HL-60 (cell line): ENCODE measurements around the gene LY6G5C.

Source experiments
- DNase-seq, 2 experiments: peaks; one replicate each; pipeline ENCODE4 v3.0.0-alpha.2; 2010 to 2020; ENCODE audit warnings: low read depth in 1 of 2, low spot score in 1 of 2
- H3K27ac ChIP-seq: fragments of 250-450 bp; sonication (Bioruptor Pico); replicated peaks from 2 replicates; pipeline ENCODE4 v1.5.1; 2020; ENCODE audit warnings: mild to moderate bottlenecking, moderate library complexity
- H3K27me3 ChIP-seq: fragments of 250-450 bp; sonication (Bioruptor Pico); 2 replicates; pipeline ENCODE4 v1.5.1; 2021; ENCODE audit warnings: mild to moderate bottlenecking, moderate library complexity; ENCODE audit not compliant: insufficient read depth, poor library complexity, severe bottlenecking
- H3K4me3 ChIP-seq: replicated peaks from 2 replicates; pipeline ENCODE4 v1.5.1; 2011; ENCODE audit warnings: mild to moderate bottlenecking, control low read depth, low read length; ENCODE audit not compliant: insufficient read depth
- CTCF ChIP-seq: IDR thresholded peaks from one replicate; pipeline ENCODE4 v1.5.1; 2011; ENCODE audit warnings: low read length, control low read depth, inconsistent platforms; ENCODE audit not compliant: insufficient read depth
- GABPA ChIP-seq: IDR thresholded peaks from 2 replicates; pipeline ENCODE4 v1.6.1; 2012; ENCODE audit warnings: low read depth
- POLR2AphosphoS5 ChIP-seq: IDR thresholded peaks from 2 replicates; pipeline ENCODE4 v1.6.1; 2012; ENCODE audit warnings: low read depth
- SPI1 ChIP-seq: IDR thresholded peaks from 2 replicates; pipeline ENCODE4 v1.6.1; 2012; ENCODE audit warnings: low read depth, mild to moderate bottlenecking, borderline replicate concordance
- TF ChIP-seq, protein P1 (sequence below): IDR thresholded peaks from 2 replicates; pipeline ENCODE4 v1.6.1; 2012; ENCODE audit warnings: low read depth; ENCODE audit not compliant: insufficient replicate concordance

LY6G5C gene

GRCh38 chr6:31715022-31715958 is 34.4 kb upstream of the LY6G5C start, which contains the start of gene LY6G6D:
Gene LY6G6D, plus strand, starts transcription at chr6:31715348. Its CDS starts 8 bp downstream, at chr6:31715356.
- Histone ChIP-seq H3K27ac (no peak within 1 kb of the TSS), H3K4me3 (no peak within 1 kb of the TSS), H3K27me3 (no peaks in the 10 kb centered on the region)
- no peak for DNase-seq
- TF ChIP-seq, protein P1, sequence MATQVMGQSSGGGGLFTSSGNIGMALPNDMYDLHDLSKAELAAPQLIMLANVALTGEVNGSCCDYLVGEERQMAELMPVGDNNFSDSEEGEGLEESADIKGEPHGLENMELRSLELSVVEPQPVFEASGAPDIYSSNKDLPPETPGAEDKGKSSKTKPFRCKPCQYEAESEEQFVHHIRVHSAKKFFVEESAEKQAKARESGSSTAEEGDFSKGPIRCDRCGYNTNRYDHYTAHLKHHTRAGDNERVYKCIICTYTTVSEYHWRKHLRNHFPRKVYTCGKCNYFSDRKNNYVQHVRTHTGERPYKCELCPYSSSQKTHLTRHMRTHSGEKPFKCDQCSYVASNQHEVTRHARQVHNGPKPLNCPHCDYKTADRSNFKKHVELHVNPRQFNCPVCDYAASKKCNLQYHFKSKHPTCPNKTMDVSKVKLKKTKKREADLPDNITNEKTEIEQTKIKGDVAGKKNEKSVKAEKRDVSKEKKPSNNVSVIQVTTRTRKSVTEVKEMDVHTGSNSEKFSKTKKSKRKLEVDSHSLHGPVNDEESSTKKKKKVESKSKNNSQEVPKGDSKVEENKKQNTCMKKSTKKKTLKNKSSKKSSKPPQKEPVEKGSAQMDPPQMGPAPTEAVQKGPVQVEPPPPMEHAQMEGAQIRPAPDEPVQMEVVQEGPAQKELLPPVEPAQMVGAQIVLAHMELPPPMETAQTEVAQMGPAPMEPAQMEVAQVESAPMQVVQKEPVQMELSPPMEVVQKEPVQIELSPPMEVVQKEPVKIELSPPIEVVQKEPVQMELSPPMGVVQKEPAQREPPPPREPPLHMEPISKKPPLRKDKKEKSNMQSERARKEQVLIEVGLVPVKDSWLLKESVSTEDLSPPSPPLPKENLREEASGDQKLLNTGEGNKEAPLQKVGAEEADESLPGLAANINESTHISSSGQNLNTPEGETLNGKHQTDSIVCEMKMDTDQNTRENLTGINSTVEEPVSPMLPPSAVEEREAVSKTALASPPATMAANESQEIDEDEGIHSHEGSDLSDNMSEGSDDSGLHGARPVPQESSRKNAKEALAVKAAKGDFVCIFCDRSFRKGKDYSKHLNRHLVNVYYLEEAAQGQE: no peak
- TF ChIP-seq GABPA (no peak), SPI1 (no peak), CTCF (no peak), POLR2AphosphoS5 (no peak)

DNA sequence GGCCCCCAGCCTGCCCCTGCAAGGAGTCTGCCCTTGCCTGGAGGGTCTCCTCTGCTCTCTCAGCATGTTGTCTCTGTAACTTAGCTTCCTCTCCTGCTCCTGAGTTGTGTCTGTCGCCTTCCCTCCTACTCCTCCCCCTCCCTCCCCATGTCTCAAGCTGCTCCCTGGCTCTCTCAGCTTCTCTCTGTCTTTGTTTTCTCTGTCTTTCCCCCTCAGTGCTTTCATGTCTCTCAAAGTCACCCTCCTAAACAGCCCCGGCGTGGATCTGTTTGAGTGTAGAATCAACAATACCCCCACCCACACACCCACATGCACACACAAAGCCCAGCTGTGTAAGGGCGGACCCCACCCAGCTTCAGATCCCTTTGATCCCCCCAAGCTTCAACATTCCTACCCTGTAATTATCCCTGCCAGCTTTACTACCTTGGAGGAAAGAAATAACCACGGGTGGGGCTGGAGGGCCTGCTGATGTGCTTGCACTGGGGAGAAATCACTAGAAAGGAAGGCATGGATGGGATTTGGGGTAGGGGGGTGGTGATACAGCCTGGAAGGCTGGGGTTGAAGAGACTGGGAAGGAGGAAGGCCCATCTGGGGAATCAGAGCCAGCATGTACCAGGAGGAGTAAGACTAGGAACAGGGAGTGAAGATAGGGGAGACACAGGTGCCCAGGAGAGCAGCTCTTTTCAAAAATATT is 33.3 kb upstream of the LY6G5C start:
- no peaks in the 10 kb centered on the region for H3K27me3 ChIP-seq
- no peak overlapping the region for H3K27ac ChIP-seq
- TF ChIP-seq POLR2AphosphoS5 (no peak), SPI1 (no peak), CTCF (no peak), GABPA (no peak)
- TF ChIP-seq, protein P1: no peak
- no peak overlapping the region for H3K4me3 ChIP-seq
- DNase-seq: no peak

- no peak for TF ChIP-seq GABPA
- no peak for TF ChIP-seq POLR2AphosphoS5
- TF ChIP-seq CTCF: no peak
- TF ChIP-seq SPI1: no peak
- TF ChIP-seq, protein P1: no peak
Observed at GRCh38 chr6:31713465-31713864, 32.6 kb upstream of the LY6G5C start.

More at GRCh38 chr6:31713465-31713864, 32.6 kb upstream of the LY6G5C start:
- DNase-seq: no peak
- Histone ChIP-seq H3K27me3 (no peaks in the 10 kb centered on the region), H3K4me3 (no peak overlapping the region), H3K27ac (no peak overlapping the region)
